ENCODE measurements around the gene NPTN. TPM values are rescaled to one million over a fixed set of nuclear protein-coding genes. Genes with fewer than 3 reads are reported as not detected.
"Not testable (repeated sequence)": the region's sequence is repeated elsewhere in the genome, so short reads cannot be mapped to it uniquely, and the experiment has no call there.

Gene NPTN
- total RNA-seq, 1 donor from 2014 or later = 86.6 TPM

DNA sequence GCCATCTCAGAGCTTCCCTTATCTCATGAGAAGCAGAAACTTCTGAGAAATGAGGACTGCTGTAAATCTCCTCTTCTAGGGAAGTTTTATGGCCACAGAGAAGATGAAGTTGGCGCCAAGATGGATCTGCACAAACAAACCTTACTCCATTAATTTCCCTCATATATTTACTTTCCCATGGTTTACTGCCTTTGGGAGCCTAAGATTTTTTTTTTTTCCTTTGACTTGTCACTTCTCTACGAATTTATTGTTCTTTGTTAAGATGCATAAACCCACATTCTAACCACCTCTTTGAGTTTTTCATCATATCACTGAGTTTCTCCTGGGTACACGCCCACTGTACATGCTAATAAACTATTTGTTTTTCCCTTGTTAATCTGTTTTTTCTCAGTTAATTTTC is 21.5 kb upstream of the NPTN start:
- TF ChIP-seq, protein P1, sequence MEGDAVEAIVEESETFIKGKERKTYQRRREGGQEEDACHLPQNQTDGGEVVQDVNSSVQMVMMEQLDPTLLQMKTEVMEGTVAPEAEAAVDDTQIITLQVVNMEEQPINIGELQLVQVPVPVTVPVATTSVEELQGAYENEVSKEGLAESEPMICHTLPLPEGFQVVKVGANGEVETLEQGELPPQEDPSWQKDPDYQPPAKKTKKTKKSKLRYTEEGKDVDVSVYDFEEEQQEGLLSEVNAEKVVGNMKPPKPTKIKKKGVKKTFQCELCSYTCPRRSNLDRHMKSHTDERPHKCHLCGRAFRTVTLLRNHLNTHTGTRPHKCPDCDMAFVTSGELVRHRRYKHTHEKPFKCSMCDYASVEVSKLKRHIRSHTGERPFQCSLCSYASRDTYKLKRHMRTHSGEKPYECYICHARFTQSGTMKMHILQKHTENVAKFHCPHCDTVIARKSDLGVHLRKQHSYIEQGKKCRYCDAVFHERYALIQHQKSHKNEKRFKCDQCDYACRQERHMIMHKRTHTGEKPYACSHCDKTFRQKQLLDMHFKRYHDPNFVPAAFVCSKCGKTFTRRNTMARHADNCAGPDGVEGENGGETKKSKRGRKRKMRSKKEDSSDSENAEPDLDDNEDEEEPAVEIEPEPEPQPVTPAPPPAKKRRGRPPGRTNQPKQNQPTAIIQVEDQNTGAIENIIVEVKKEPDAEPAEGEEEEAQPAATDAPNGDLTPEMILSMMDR (IDR thresholded peaks at IDR 0.05; ENCODE audit: partially characterized antibody, unreplicated experiment) = no peak
- Mint-ChIP-seq H3K4me1 (ENCODE audit: low read depth, unreplicated experiment) (no peaks in the 10 kb centered on the region), H3K9me3 (ENCODE audit: unreplicated experiment) (peaks cover 2% of the 10 kb centered on the region), H3K36me3 (ENCODE audit: unreplicated experiment) (no peaks in the 10 kb centered on the region), H3K27ac (ENCODE audit: unreplicated experiment) (no peak overlapping the region), H3K27me3 (ENCODE audit: unreplicated experiment) (no peaks in the 10 kb centered on the region), H3K4me3 (ENCODE audit: unreplicated experiment) (no peak overlapping the region)
- no peak for DNase-seq

DNA sequence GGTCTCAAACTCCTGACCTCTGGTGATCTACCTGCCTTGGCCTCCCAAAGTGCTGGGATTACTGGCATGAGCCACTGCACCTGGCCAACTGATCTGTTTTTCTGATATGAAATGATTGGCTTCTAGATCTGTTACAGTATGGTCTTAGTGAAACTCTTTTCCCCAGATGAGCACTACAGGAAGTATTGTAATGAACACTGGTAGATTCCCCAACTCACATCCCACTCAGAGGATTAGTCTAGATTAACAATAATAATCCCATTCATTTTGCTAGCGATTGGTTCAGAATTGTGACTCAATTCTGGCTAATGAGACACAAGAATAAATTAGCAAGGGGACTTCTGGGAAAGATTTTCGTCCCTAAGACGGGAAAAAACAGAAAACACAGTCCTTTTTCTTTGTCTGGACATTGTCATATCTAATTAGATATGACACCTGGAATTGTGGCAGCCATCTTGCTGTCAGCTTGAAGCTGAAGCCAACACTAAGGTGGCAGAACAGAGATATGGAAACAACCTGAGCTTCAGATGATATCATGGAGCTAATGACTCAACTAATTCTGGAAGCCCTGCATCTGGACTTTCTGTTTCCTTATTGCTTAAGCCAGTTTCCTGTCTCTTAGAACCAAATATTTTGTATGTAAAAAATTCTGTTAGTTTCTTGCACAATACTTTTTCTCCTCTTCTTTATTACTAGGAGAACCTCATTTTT is 17.4 kb upstream of the NPTN start:
- Mint-ChIP-seq H3K9me3 (ENCODE audit: unreplicated experiment) (no peaks in the 10 kb centered on the region), H3K4me3 (ENCODE audit: unreplicated experiment) (no peak overlapping the region), H3K4me1 (ENCODE audit: low read depth, unreplicated experiment) (no peaks in the 10 kb centered on the region), H3K36me3 (ENCODE audit: unreplicated experiment) (no peaks in the 10 kb centered on the region), H3K27me3 (ENCODE audit: unreplicated experiment) (peaks cover 2% of the 10 kb centered on the region), H3K27ac (ENCODE audit: unreplicated experiment) (no peak overlapping the region)
- TF ChIP-seq, protein P1 (IDR thresholded peaks at IDR 0.05; ENCODE audit: partially characterized antibody, unreplicated experiment) = no peak
- DNase-seq = no peak

DNA sequence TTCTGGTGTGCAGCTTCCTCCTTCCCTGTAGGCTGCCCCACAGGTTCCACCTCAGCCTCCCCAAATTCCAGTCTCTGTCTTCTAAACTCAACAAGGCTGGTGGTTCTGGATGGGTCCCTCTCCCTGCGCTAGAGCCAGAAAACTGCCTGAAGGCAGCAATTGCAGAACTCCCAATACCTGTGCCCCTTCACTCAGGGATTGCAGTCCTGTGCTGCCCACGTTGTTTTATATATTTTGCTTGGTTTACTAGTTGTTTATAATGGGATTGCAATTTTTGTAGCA is 14.8 kb upstream of the NPTN start:
- Mint-ChIP-seq H3K27ac (ENCODE audit: unreplicated experiment) (no peak overlapping the region), H3K36me3 (ENCODE audit: unreplicated experiment) (no peaks in the 10 kb centered on the region), H3K4me1 (ENCODE audit: low read depth, unreplicated experiment) (no peaks in the 10 kb centered on the region), H3K9me3 (ENCODE audit: unreplicated experiment) (no peaks in the 10 kb centered on the region), H3K27me3 (ENCODE audit: unreplicated experiment) (peaks cover 2% of the 10 kb centered on the region), H3K4me3 (ENCODE audit: unreplicated experiment) (no peak overlapping the region)
- TF ChIP-seq, protein P1 (IDR thresholded peaks at IDR 0.05; ENCODE audit: partially characterized antibody, unreplicated experiment) = no peak
- no peak for DNase-seq

DNA sequence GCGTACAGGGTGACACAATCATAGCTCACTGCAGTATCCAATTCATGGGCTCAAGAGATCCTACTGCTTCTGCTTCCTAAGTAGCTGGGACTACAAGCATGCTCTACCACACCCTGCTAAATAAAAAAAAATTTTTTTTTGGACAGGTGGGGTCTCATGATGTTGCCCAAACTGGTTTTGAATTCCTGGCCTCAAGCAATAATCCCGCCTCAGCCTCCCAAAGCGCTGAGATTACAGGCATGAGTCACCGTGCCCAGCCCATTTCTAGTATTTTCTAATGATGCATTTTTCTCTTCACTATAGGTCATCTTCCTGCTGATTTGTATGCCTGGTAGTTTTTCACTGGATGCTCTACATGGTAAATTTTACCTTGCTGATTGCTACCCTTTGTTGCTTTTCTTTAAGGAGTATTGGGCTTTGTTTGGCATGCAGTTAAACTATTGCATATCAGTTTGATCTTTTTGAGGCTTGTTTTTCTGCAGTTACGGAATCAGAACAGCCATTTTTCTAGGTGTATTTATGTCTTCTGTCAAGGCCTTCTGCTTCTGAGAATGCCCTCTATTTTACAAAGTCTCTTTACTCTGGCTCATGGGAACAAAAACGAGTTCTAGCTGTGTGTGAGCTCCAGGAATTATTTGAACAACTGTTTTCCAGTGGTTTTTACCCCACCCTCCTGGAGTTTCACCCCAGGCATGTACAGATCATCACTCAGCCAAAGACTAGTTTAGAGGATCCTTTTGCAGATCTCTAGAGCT is 14.2 kb upstream of the NPTN start:
- Mint-ChIP-seq H3K4me1 (ENCODE audit: low read depth, unreplicated experiment) (no peaks in the 10 kb centered on the region), H3K27me3 (ENCODE audit: unreplicated experiment) (peaks cover 2% of the 10 kb centered on the region), H3K9me3 (ENCODE audit: unreplicated experiment) (no peaks in the 10 kb centered on the region), H3K4me3 (ENCODE audit: unreplicated experiment) (no peak overlapping the region), H3K27ac (ENCODE audit: unreplicated experiment) (no peak overlapping the region), H3K36me3 (ENCODE audit: unreplicated experiment) (no peaks in the 10 kb centered on the region)
- no peak for DNase-seq
- TF ChIP-seq, protein P1 (IDR thresholded peaks at IDR 0.05; ENCODE audit: partially characterized antibody, unreplicated experiment) = no peak

DNA sequence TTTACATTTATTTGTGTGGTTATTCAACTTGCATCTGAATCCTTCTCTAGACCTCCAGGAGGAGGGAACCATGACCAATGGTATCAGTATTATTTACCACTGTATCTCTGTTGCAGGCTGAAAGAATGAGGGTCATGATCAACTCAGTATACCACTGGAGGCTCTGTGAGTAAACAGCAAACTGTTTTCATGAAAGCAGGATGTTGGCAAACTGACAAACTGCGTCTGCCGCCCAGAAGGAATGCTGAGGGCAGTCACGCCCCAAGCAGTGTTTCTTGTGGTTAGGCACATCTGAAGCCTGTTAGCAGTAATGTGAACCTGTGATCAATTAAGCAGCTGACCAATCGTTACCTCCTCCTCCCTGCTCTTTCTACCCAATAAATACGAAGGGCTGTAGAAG is 6.3 kb upstream of the NPTN start:
- not testable (repeated sequence) for H3K36me3 Mint-ChIP-seq (ENCODE audit: unreplicated experiment); H3K4me3 Mint-ChIP-seq (ENCODE audit: unreplicated experiment); H3K27me3 Mint-ChIP-seq (ENCODE audit: unreplicated experiment); H3K27ac Mint-ChIP-seq (ENCODE audit: unreplicated experiment); DNase-seq; H3K4me1 Mint-ChIP-seq (ENCODE audit: low read depth, unreplicated experiment); H3K9me3 Mint-ChIP-seq (ENCODE audit: unreplicated experiment)
